ENCODE measurements around the gene CDC42SE2.

DNA sequence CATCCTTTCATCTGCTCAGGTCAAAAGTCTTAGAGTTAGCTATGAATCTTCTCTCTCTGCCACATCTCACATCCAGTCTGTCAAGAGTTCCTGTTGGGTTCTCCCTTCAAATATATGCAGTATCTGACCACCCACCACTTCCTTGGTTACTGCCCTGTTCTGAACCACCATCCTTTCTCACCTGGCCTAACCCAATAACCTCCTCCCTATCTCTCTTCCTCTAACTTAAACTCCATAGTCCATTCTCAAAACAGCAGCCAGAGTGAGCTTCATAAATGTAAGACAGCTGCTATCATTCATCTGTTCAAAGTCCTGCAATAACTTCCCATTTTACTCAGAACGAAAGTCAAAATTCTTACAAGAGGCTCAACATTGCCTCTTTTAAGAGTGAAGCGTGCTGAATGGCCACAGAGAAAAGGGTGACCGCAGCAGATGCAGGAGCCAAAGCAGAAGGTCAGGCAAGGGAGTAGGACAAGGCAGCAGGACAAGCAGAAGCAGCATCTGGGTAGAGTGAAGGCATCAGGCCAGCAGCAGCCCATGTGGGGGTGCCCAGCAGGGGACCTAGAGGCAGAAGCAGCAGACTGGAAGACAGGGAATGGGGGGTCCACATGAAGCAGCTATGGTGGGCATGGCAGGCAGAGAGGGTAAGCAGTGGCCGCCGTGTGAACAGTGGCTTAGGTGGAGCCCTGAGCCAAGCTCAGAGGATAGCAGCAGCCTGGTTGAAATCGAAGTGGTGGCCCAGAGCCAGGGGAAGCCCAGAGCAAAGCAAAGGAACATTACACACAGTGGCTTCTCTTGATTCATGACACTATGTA lies 39.3 kb upstream of the CDC42SE2 start:
- TF ChIP-seq, protein P1, sequence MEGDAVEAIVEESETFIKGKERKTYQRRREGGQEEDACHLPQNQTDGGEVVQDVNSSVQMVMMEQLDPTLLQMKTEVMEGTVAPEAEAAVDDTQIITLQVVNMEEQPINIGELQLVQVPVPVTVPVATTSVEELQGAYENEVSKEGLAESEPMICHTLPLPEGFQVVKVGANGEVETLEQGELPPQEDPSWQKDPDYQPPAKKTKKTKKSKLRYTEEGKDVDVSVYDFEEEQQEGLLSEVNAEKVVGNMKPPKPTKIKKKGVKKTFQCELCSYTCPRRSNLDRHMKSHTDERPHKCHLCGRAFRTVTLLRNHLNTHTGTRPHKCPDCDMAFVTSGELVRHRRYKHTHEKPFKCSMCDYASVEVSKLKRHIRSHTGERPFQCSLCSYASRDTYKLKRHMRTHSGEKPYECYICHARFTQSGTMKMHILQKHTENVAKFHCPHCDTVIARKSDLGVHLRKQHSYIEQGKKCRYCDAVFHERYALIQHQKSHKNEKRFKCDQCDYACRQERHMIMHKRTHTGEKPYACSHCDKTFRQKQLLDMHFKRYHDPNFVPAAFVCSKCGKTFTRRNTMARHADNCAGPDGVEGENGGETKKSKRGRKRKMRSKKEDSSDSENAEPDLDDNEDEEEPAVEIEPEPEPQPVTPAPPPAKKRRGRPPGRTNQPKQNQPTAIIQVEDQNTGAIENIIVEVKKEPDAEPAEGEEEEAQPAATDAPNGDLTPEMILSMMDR (IDR thresholded peaks at IDR 0.05; ENCODE audit: insufficient read depth, low read length), result no peak
- no peak for TF ChIP-seq POLR2AphosphoS5 (IDR thresholded peaks at IDR 0.05; ENCODE audit: low read depth)
